Measurements from ENCODE around the gene ENPP6. TPM values are rescaled to one million over a fixed set of nuclear protein-coding genes. Genes with fewer than 3 reads are reported as not detected.

The ENPP6 gene
- total and polyA plus RNA-seq, 2 donors: 1.1 to 2.0 TPM

- 96% methylated on average over 14 of the region's 14 CpGs for WGBS
- DNase-seq (ENCODE audit: low read depth in 6 of 9, low spot score in 9 of 9): no peak
- H3K9me3 ChIP-seq (ENCODE audit: control insufficient read depth in 2 of 2, insufficient read depth in 1 of 2, low read length in 1 of 2): no peaks in the 10 kb centered on the region
- H3K4me3 ChIP-seq (ENCODE audit: low read length in 2 of 2): no peak overlapping the region
- H3K4me1 ChIP-seq (ENCODE audit: control insufficient read depth in 2 of 2, insufficient read depth in 2 of 2, low read length in 2 of 2): no peaks in the 10 kb centered on the region
- no peaks in the 10 kb centered on the region for H3K36me3 ChIP-seq (ENCODE audit: control insufficient read depth in 2 of 2, insufficient read depth in 2 of 2, low read length in 1 of 2)
- H3K27me3 ChIP-seq (ENCODE audit: control insufficient read depth in 2 of 2, insufficient read depth in 1 of 2, low read length in 1 of 2): peaks cover 0 to 4% of the 10 kb centered on the region in 2 donors
- no peak overlapping the region for H3K27ac ChIP-seq (ENCODE audit: low read depth in 1 of 2, low read length in 1 of 2)
Observed at GRCh38 chr4:184110452-184111224, 107.0 kb downstream of the ENPP6 start.

GRCh38 chr4:184108006-184108501, 109.6 kb downstream of the ENPP6 start:
- H3K9me3 ChIP-seq (ENCODE audit: control insufficient read depth in 2 of 2, insufficient read depth in 1 of 2, low read length in 1 of 2): no peaks in the 10 kb centered on the region
- H3K27me3 ChIP-seq (ENCODE audit: control insufficient read depth in 2 of 2, insufficient read depth in 1 of 2, low read length in 1 of 2): peaks cover 0 to 4% of the 10 kb centered on the region in 2 donors

GRCh38 chr4:184104419-184105101, 113.1 kb downstream of the ENPP6 start:
- Histone ChIP-seq H3K36me3 (ENCODE audit: control insufficient read depth in 2 of 2, insufficient read depth in 2 of 2, low read length in 1 of 2) (no peaks in the 10 kb centered on the region), H3K27me3 (ENCODE audit: control insufficient read depth in 2 of 2, insufficient read depth in 1 of 2, low read length in 1 of 2) (peaks cover 0 to 2% of the 10 kb centered on the region in 2 donors), H3K9me3 (ENCODE audit: control insufficient read depth in 2 of 2, insufficient read depth in 1 of 2, low read length in 1 of 2) (no peaks in the 10 kb centered on the region), H3K4me3 (ENCODE audit: low read length in 2 of 2) (no peak overlapping the region), H3K4me1 (ENCODE audit: control insufficient read depth in 2 of 2, insufficient read depth in 2 of 2, low read length in 2 of 2) (no peaks in the 10 kb centered on the region), H3K27ac (ENCODE audit: low read depth in 1 of 2, low read length in 1 of 2) (no peak overlapping the region)
- 96% methylated on average over 5 of the region's 5 CpGs for WGBS
- DNase-seq (ENCODE audit: low read depth in 6 of 9, low spot score in 9 of 9): no peak

More at GRCh38 chr4:184108006-184108501, 109.6 kb downstream of the ENPP6 start:
- Histone ChIP-seq H3K4me1 (ENCODE audit: control insufficient read depth in 2 of 2, insufficient read depth in 2 of 2, low read length in 2 of 2) (no peaks in the 10 kb centered on the region), H3K36me3 (ENCODE audit: control insufficient read depth in 2 of 2, insufficient read depth in 2 of 2, low read length in 1 of 2) (no peaks in the 10 kb centered on the region), H3K27ac (ENCODE audit: low read depth in 1 of 2, low read length in 1 of 2) (no peak overlapping the region), H3K4me3 (ENCODE audit: low read length in 2 of 2) (no peak overlapping the region)
- no peak for DNase-seq (ENCODE audit: low read depth in 6 of 9, low spot score in 9 of 9)
- WGBS: 90% methylated on average over 10 of the region's 10 CpGs

- Histone ChIP-seq H3K4me1 (ENCODE audit: control insufficient read depth in 2 of 2, insufficient read depth in 2 of 2, low read length in 2 of 2) (no peaks in the 10 kb centered on the region), H3K27me3 (ENCODE audit: control insufficient read depth in 2 of 2, insufficient read depth in 1 of 2, low read length in 1 of 2) (peaks cover 0 to 2% of the 10 kb centered on the region in 2 donors), H3K36me3 (ENCODE audit: control insufficient read depth in 2 of 2, insufficient read depth in 2 of 2, low read length in 1 of 2) (no peaks in the 10 kb centered on the region), H3K9me3 (ENCODE audit: control insufficient read depth in 2 of 2, insufficient read depth in 1 of 2, low read length in 1 of 2) (no peaks in the 10 kb centered on the region), H3K4me3 (ENCODE audit: low read length in 2 of 2) (no peak overlapping the region), H3K27ac (ENCODE audit: low read depth in 1 of 2, low read length in 1 of 2) (no peak overlapping the region)
- 84% methylated on average over 16 of the region's 16 CpGs for WGBS
- no peak for DNase-seq (ENCODE audit: low read depth in 6 of 9, low spot score in 9 of 9)
Observed at GRCh38 chr4:184103527-184104264, 114.0 kb downstream of the ENPP6 start.

GRCh38 chr4:184102927-184103326, 114.7 kb downstream of the ENPP6 start:
- Histone ChIP-seq H3K4me1 (ENCODE audit: control insufficient read depth in 2 of 2, insufficient read depth in 2 of 2, low read length in 2 of 2) (no peaks in the 10 kb centered on the region), H3K4me3 (ENCODE audit: low read length in 2 of 2) (no peak overlapping the region), H3K36me3 (ENCODE audit: control insufficient read depth in 2 of 2, insufficient read depth in 2 of 2, low read length in 1 of 2) (no peaks in the 10 kb centered on the region), H3K27ac (ENCODE audit: low read depth in 1 of 2, low read length in 1 of 2) (no peak overlapping the region), H3K9me3 (ENCODE audit: control insufficient read depth in 2 of 2, insufficient read depth in 1 of 2, low read length in 1 of 2) (no peaks in the 10 kb centered on the region), H3K27me3 (ENCODE audit: control insufficient read depth in 2 of 2, insufficient read depth in 1 of 2, low read length in 1 of 2) (no peaks in the 10 kb centered on the region)
- WGBS: 92% methylated on average over 4 of the region's 4 CpGs
- no peak for DNase-seq (ENCODE audit: low read depth in 6 of 9, low spot score in 9 of 9)

- no peaks in the 10 kb centered on the region for H3K36me3 ChIP-seq (ENCODE audit: control insufficient read depth in 2 of 2, insufficient read depth in 2 of 2, low read length in 1 of 2)
- no peak for DNase-seq (ENCODE audit: low read depth in 6 of 9, low spot score in 9 of 9)
- WGBS: 90% methylated on average over 10 of the region's 10 CpGs
Observed at GRCh38 chr4:184102488-184102887, 115.2 kb downstream of the ENPP6 start.

GRCh38 chr4:184101711-184102110, 116.0 kb downstream of the ENPP6 start:
- Histone ChIP-seq H3K9me3 (ENCODE audit: control insufficient read depth in 2 of 2, insufficient read depth in 1 of 2, low read length in 1 of 2) (no peaks in the 10 kb centered on the region), H3K27me3 (ENCODE audit: control insufficient read depth in 2 of 2, insufficient read depth in 1 of 2, low read length in 1 of 2) (peaks cover 0 to 5% of the 10 kb centered on the region in 2 donors), H3K36me3 (ENCODE audit: control insufficient read depth in 2 of 2, insufficient read depth in 2 of 2, low read length in 1 of 2) (no peaks in the 10 kb centered on the region), H3K27ac (ENCODE audit: low read depth in 1 of 2, low read length in 1 of 2) (no peak overlapping the region), H3K4me1 (ENCODE audit: control insufficient read depth in 2 of 2, insufficient read depth in 2 of 2, low read length in 2 of 2) (peaks cover 2 to 7% of the 10 kb centered on the region in 2 donors), H3K4me3 (ENCODE audit: low read length in 2 of 2) (no peak overlapping the region)
- DNase-seq (ENCODE audit: low read depth in 6 of 9, low spot score in 9 of 9): no peak
- WGBS: 94% methylated on average over 11 of the region's 11 CpGs

More at GRCh38 chr4:184102488-184102887, 115.2 kb downstream of the ENPP6 start:
- no peak overlapping the region for H3K27ac ChIP-seq (ENCODE audit: low read depth in 1 of 2, low read length in 1 of 2)
- H3K4me1 ChIP-seq (ENCODE audit: control insufficient read depth in 2 of 2, insufficient read depth in 2 of 2, low read length in 2 of 2): peaks cover 0 to under 1% of the 10 kb centered on the region in 2 donors
- no peak overlapping the region for H3K4me3 ChIP-seq (ENCODE audit: low read length in 2 of 2)
- H3K27me3 ChIP-seq (ENCODE audit: control insufficient read depth in 2 of 2, insufficient read depth in 1 of 2, low read length in 1 of 2): no peaks in the 10 kb centered on the region
- no peaks in the 10 kb centered on the region for H3K9me3 ChIP-seq (ENCODE audit: control insufficient read depth in 2 of 2, insufficient read depth in 1 of 2, low read length in 1 of 2)

GRCh38 chr4:184100297-184100885, 117.3 kb downstream of the ENPP6 start:
- Histone ChIP-seq H3K4me1 (ENCODE audit: control insufficient read depth in 2 of 2, insufficient read depth in 2 of 2, low read length in 2 of 2) (peaks cover 2 to 7% of the 10 kb centered on the region in 2 donors), H3K27ac (ENCODE audit: low read depth in 1 of 2, low read length in 1 of 2) (no peak overlapping the region), H3K27me3 (ENCODE audit: control insufficient read depth in 2 of 2, insufficient read depth in 1 of 2, low read length in 1 of 2) (peaks cover 0 to 5% of the 10 kb centered on the region in 2 donors), H3K9me3 (ENCODE audit: control insufficient read depth in 2 of 2, insufficient read depth in 1 of 2, low read length in 1 of 2) (no peaks in the 10 kb centered on the region), H3K4me3 (ENCODE audit: low read length in 2 of 2) (no peak overlapping the region), H3K36me3 (ENCODE audit: control insufficient read depth in 2 of 2, insufficient read depth in 2 of 2, low read length in 1 of 2) (no peaks in the 10 kb centered on the region)
- DNase-seq (ENCODE audit: low read depth in 6 of 9, low spot score in 9 of 9): peak in 5 of 9 donors; percentile 16 to 57 (median 37)
- 55% methylated on average over 14 of the region's 14 CpGs for WGBS
